K562 (cell line): ENCODE measurements around the gene TMTC2. TPM values are rescaled to one million over a fixed set of nuclear protein-coding genes. Genes with fewer than 3 reads are reported as not detected.
A peak's percentile ranks its signal among the peaks of the same experiment; 100 is the strongest.

Experiments
- ARID1B ChIP-seq: fragments of 450-650 bp; IDR thresholded peaks from 2 replicates; pipeline ENCODE4 v1.6.1; 2016; ENCODE audit warnings: antibody characterized with exemption, mild to moderate bottlenecking, inconsistent platforms
- ARID3A ChIP-seq: IDR thresholded peaks from 2 replicates; pipeline ENCODE4 v1.6.1; 2012; ENCODE audit warnings: low read depth, low read length, improper control_type of control experiment, borderline replicate concordance
- ATF3 ChIP-seq, 2 experiments: fragments of 450-650 bp in 1 of 2; sonication (generic) in 1 of 2; formaldehyde crosslinking in 1 of 2; IDR thresholded peaks in 1 of 2; conservative IDR thresholded peaks in 1 of 2; 2 replicates each; pipeline versions ENCODE4 v1.6.1 to v1.8.1; 2016 to 2023; ENCODE audit warnings: mild to moderate bottlenecking in 2 of 2, moderate library complexity in 2 of 2, inconsistent platforms in 1 of 2, missing genetic modification reagents in 1 of 2
- C11orf30 ChIP-seq: fragments of 450-650 bp; IDR thresholded peaks from 2 replicates; pipeline ENCODE4 v1.6.1; 2016; ENCODE audit warnings: low read depth, mild to moderate bottlenecking
- CBFA2T3 ChIP-seq: fragments of 450-650 bp; IDR thresholded peaks from 2 replicates; pipeline ENCODE4 v1.6.1; 2017
- CEBPG ChIP-seq, 3 experiments: fragments of 200-800 bp in 1 of 3; sonication (Bioruptor generic) in 1 of 3; sonication (generic) in 1 of 3; formaldehyde crosslinking in 1 of 3; IDR thresholded peaks in 2 of 3; conservative IDR thresholded peaks in 1 of 3; 2 replicates each; pipeline versions ENCODE4 v1.6.1 to v1.8.0; 2016 to 2022; ENCODE audit warnings: missing compliant biosample characterization in 2 of 3, missing genetic modification characterization in 2 of 3, mild to moderate bottlenecking in 1 of 3, missing genetic modification reagents in 1 of 3
- DPF2 ChIP-seq: fragments of 450-650 bp; IDR thresholded peaks from 2 replicates; pipeline ENCODE4 v1.6.1; 2016
- E2F8 ChIP-seq: fragments of 450-650 bp; IDR thresholded peaks from 2 replicates; pipeline ENCODE4 v1.7.1; 2018; ENCODE audit warnings: mild to moderate bottlenecking, low read depth; ENCODE audit not compliant: partially characterized antibody
- ESRRB ChIP-seq: fragments of 250-450 bp; sonication (Bioruptor Pico); IDR thresholded peaks from 2 replicates; pipeline ENCODE4 v1.5.0; 2020; ENCODE audit warnings: mild to moderate bottlenecking, moderate library complexity, borderline replicate concordance
- KDM1A ChIP-seq, 2 experiments: fragments of 450-650 bp; IDR thresholded peaks; 2 replicates each; pipeline ENCODE4 v1.6.1; 2016; ENCODE audit warnings: mild to moderate bottlenecking in 2 of 2
- NFE2 ChIP-seq: IDR thresholded peaks from 2 replicates; pipeline ENCODE4 v1.6.1; 2014; ENCODE audit warnings: antibody characterized with exemption, low read depth
- NFIC ChIP-seq: fragments of 450-650 bp; IDR thresholded peaks from 2 replicates; pipeline ENCODE4 v1.6.1; 2017; ENCODE audit warnings: mild to moderate bottlenecking, inconsistent platforms
- NFXL1 ChIP-seq: fragments of 450-650 bp; formaldehyde crosslinking; IDR thresholded peaks from 2 replicates; pipeline ENCODE4 v1.4.0; 2021; ENCODE audit warnings: mild to moderate bottlenecking
- PCBP2 ChIP-seq: fragments of 200-400 bp; formaldehyde crosslinking; IDR thresholded peaks from 2 replicates; pipeline ENCODE4 v1.6.1; 2018; ENCODE audit warnings: low read length, low read depth, mild to moderate bottlenecking, moderate library complexity; ENCODE audit not compliant: poor library complexity, severe bottlenecking
- PHB ChIP-seq: fragments of 250-450 bp; sonication (Bioruptor Pico); IDR thresholded peaks from 2 replicates; pipeline ENCODE4 v1.5.0; 2021
- SMAD4 ChIP-seq: fragments of 250-450 bp; sonication (Bioruptor Pico); conservative IDR thresholded peaks from 2 replicates; pipeline ENCODE4 v1.8.0; 2021; ENCODE audit warnings: inconsistent platforms, mild to moderate bottlenecking, moderate library complexity
- SMARCA4 ChIP-seq: fragments of 450-650 bp; IDR thresholded peaks from 2 replicates; pipeline ENCODE4 v1.6.1; 2016
- SUPT5H ChIP-seq: fragments of 450-650 bp; IDR thresholded peaks from 2 replicates; pipeline ENCODE4 v1.6.1; 2016
- TCF3 ChIP-seq: sonication (generic); formaldehyde crosslinking; IDR thresholded peaks from 2 replicates; pipeline ENCODE4 v1.4.0; 2020; ENCODE audit warnings: mild to moderate bottlenecking, missing genetic modification reagents
- TEAD4 ChIP-seq, 2 experiments: sonication (generic) in 1 of 2; formaldehyde crosslinking in 1 of 2; IDR thresholded peaks; 2 replicates each; pipeline versions ENCODE4 v1.6.1 to v1.8.0; 2012 to 2022; ENCODE audit warnings: borderline replicate concordance in 1 of 2, inconsistent platforms in 1 of 2, low read length in 1 of 2, mild to moderate bottlenecking in 1 of 2, missing genetic modification reagents in 1 of 2
- USF1 ChIP-seq: sonication (generic); formaldehyde crosslinking; IDR thresholded peaks from 2 replicates; pipeline ENCODE4 v1.9.0; 2022; ENCODE audit warnings: mild to moderate bottlenecking, missing genetic modification reagents
- ZNF12 ChIP-seq: sonication (generic); formaldehyde crosslinking; IDR thresholded peaks from 2 replicates; pipeline ENCODE4 v1.4.0; 2020; ENCODE audit warnings: mild to moderate bottlenecking, missing genetic modification reagents
- ZNF316 ChIP-seq: fragments of 450-650 bp; IDR thresholded peaks from 2 replicates; pipeline ENCODE4 v1.6.1; 2016
- ZNF384 ChIP-seq: IDR thresholded peaks from 2 replicates; pipeline ENCODE4 v1.6.1; 2012; ENCODE audit warnings: low read depth, low read length, improper control_type of control experiment
- ZNF717 ChIP-seq: fragments of 250-450 bp; sonication (Bioruptor Pico); IDR thresholded peaks from 2 replicates; pipeline ENCODE4 v1.5.0; 2021
- polyA plus RNA-seq, 8 experiments: library from polyadenylated mRNA; depleted of rRNA in 4 of 8; stranded (reverse) in 5 of 8; unstranded in 3 of 8; fragments of >200 nt; fragmentation: Nextera tagmentation in 2 of 8; fragmentation: Illumina TruSeq in 1 of 8; extraction: Ambion mirVana in 2 of 8; extraction: Trizol in 1 of 8; gene quantifications; 2 replicates each; pipeline versions ENCODE4 v1.2.1 to v1.2.3, GENCODE V29; 2011 to 2014; ENCODE audit warnings: inconsistent platforms in 1 of 8, missing spikeins in 1 of 8
- total RNA-seq, 7 experiments: library from RNA; depleted of rRNA in 6 of 7; stranded (reverse); fragments of >200 nt in 6 of 7; fragmentation: Illumina TruSeq in 2 of 7; extraction: Trizol in 2 of 7; gene quantifications; 2 replicates each; pipeline versions ENCODE4 v1.2.1 to v1.2.3, GENCODE V29; 2011 to 2021; ENCODE audit warnings: low replicate concordance in 1 of 7

TMTC2 gene
- total and polyA plus RNA-seq, 9 of the 15 experiments (the other 6 are each of a cell fraction or from before 2014, with no cell fraction given), result 0.29 to 1.1 (median 0.55) TPM

- TF ChIP-seq E2F8 (no peak), USF1 (no peak), SMAD4 (CRISPR knock-in tag) (0 out of 2 replicates have a peak, but pooled peaks have one; percentile 12), ARID1B (peak; percentile 48), SMARCA4 (peak; percentile 30; the same call in 1 of the 2 replicates), DPF2 (no peak; the same call in 1 of the 2 replicates), TCF3 (CRISPR knock-in tag) (peak; percentile 41; the same call in 1 of the 2 replicates), PCBP2 (no peak), ZNF717 (CRISPR knock-in tag) (no peak), ZNF316 (peak; percentile 63), CBFA2T3 (peak; percentile 70), CEBPG (CRISPR knock-in tag; IDR thresholded peaks at IDR 0.05) (peak; percentile 40; the same call in 1 of the 2 replicates), CEBPG (tag; conservative IDR thresholded peaks at IDR 0.05 in 1 of 2, IDR thresholded peaks at IDR 0.05 in 1 of 2) (no peak), ATF3 (IDR thresholded peaks at IDR 0.05) (peak; percentile 17; the same call in 1 of the 2 replicates), ATF3 (CRISPR knock-in tag; conservative IDR thresholded peaks at IDR 0.05) (no peak), SUPT5H (no peak), NFXL1 (no peak), ESRRB (CRISPR knock-in tag) (no peak), TEAD4 (IDR thresholded peaks at IDR 0.05; ENCODE audit: low read length) (peak; percentile 65; the same call in 1 of the 2 replicates), TEAD4 (CRISPR knock-in tag; IDR thresholded peaks at IDR 0.05; ENCODE audit: borderline replicate concordance) (no peak), NFIC (0 out of 2 replicates have a peak, but pooled peaks have one; percentile 5), C11orf30 (peak; percentile 31; the same call in 1 of the 2 replicates), ZNF384 (peak; percentile 72), KDM1A (IDR thresholded peaks at IDR 0.05) (peak in 1 of 2 experiments; percentile 28; a peak in 1 of 4 replicates), NFE2 (no peak), ZNF12 (CRISPR knock-in tag) (no peak), PHB (CRISPR knock-in tag) (no peak), ARID3A (peak; percentile 85)
Observed at GRCh38 chr12:83172441-83172840, 485.7 kb downstream of the TMTC2 start (continued).
